PC-9 (cell line): Measurements from ENCODE around the gene DLGAP3. TPM values are rescaled to one million over a fixed set of nuclear protein-coding genes. Genes with fewer than 3 reads are reported as not detected.
"Not testable (repeated sequence)": the region's sequence is repeated elsewhere in the genome, so short reads cannot be mapped to it uniquely, and the experiment has no call there.

Source experiments
- BruUV-seq: library from RNA; stranded (reverse); fragments of 400-500 nt; replicated peaks from 2 replicates; lab custom pipeline; 2021; lab: Mats Ljungman, UMichigan
- CTCF ChIA-PET: fragments of 300-600 bp; sonication (Branson Sonifier 250); formaldehyde crosslinking; loops from one replicate; lab custom pipeline; 2022; ENCODE audit warnings: antibody characterized with exemption; lab: Charles Lee
- POLR2A ChIA-PET: fragments of 300-600 bp; sonication (Branson Sonifier 250); formaldehyde crosslinking; loops from one replicate; lab custom pipeline; 2022; ENCODE audit warnings: antibody characterized with exemption; ENCODE audit not compliant: unreplicated experiment; lab: Charles Lee
- DNase-seq, 2 experiments: peaks; one replicate each; pipeline versions ENCODE4 v3.0.0 to v3.0.0-alpha.2; 2015 to 2022; ENCODE audit warnings: mixed read lengths in 1 of 2
- H2AFZ ChIP-seq: fragments of 200-600 bp; sonication (generic); 2 replicates; pipeline ENCODE4 v1.8.1; 2017; ENCODE audit warnings: antibody characterized with exemption
- H3F3A ChIP-seq: fragments of 200-600 bp; sonication (generic); 2 replicates; pipeline ENCODE4 v1.8.1; 2017; ENCODE audit warnings: antibody characterized with exemption, mild to moderate bottlenecking, low read depth; ENCODE audit not compliant: insufficient read depth
- H3K27ac ChIP-seq: fragments of 200-600 bp; sonication (generic); 2 replicates; pipeline ENCODE4 v1.6.1; 2016; ENCODE audit warnings: mixed run types
- H3K27me3 ChIP-seq: fragments of 200-600 bp; sonication (generic); 2 replicates; pipeline ENCODE4 v1.6.1; 2016; ENCODE audit warnings: low read depth, mixed run types; ENCODE audit not compliant: insufficient read depth
- H3K36me3 ChIP-seq: fragments of 200-600 bp; sonication (generic); 2 replicates; pipeline ENCODE4 v1.6.1; 2016; ENCODE audit warnings: low read depth, mixed run types
- H3K4me1 ChIP-seq: fragments of 200-600 bp; sonication (generic); replicated peaks from 2 replicates; pipeline ENCODE4 v1.6.1; 2016; ENCODE audit warnings: mixed run types; ENCODE audit not compliant: insufficient read depth
- H3K4me2 ChIP-seq: fragments of 200-600 bp; sonication (generic); 2 replicates; pipeline ENCODE4 v1.6.1; 2017; ENCODE audit warnings: mixed run types
- H3K4me3 ChIP-seq: fragments of 200-600 bp; sonication (generic); 2 replicates; pipeline ENCODE4 v1.6.1; 2016; ENCODE audit warnings: mixed run types
- H3K79me2 ChIP-seq: fragments of 200-600 bp; sonication (generic); 2 replicates; pipeline ENCODE4 v1.6.1; 2017; ENCODE audit warnings: low read depth, mixed run types
- H3K9me2 ChIP-seq: fragments of 200-600 bp; sonication (generic); 2 replicates; pipeline ENCODE4 v1.8.1; 2017; ENCODE audit warnings: mild to moderate bottlenecking; ENCODE audit not compliant: insufficient read depth
- H3K9me3 ChIP-seq: fragments of 200-600 bp; sonication (generic); 2 replicates; pipeline ENCODE4 v1.8.1; 2016; ENCODE audit warnings: low read depth; ENCODE audit not compliant: insufficient read depth
- H4K20me1 ChIP-seq: fragments of 200-600 bp; sonication (generic); 2 replicates; pipeline ENCODE4 v1.8.1; 2017; ENCODE audit not compliant: insufficient read depth
- EZH2 ChIP-seq: fragments of 200-600 bp; sonication (generic); IDR thresholded peaks from 2 replicates; pipeline ENCODE4 v1.8.0; 2017; ENCODE audit warnings: antibody characterized with exemption, low read depth
- intact Hi-C: fragments of 100-400 bp; cut with micrococcal nuclease; formaldehyde crosslinking; loops from one replicate; pipeline ENCODE4 v1.10.0; 2022; ENCODE audit not compliant: unreplicated experiment
- total RNA-seq: library from RNA; stranded (reverse); gene quantifications from 2 replicates; pipeline ENCODE4 v1.2.3, GENCODE V29; 2021
- TF ChIP-seq, protein P1 (sequence below): fragments of 200-600 bp; sonication (generic); conservative IDR thresholded peaks from 2 replicates; pipeline ENCODE4 v1.6.1; 2017; ENCODE audit warnings: mixed run types, antibody characterized with exemption, mild to moderate bottlenecking, moderate library complexity

Gene DLGAP3
- total RNA-seq, 1 experiment from 2014 or later: not detected

DNA sequence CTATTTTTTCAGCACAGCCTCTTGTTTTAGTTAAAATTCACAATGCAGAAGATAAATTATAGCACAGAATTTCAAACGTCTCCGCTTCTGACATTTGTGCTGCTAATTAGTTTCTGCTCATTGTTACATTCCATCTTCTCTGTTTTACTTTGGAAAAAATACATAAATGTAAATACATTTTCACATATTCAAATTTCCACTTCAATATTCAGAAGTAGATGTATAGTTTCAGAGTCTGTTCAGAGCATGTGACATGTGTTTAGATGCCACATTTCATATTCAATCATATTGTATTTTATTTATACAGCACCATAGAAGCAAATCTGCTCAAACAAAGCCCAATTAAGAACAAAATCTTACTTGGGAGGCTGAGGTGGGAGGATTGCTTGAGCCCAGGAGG lies 36.1 kb upstream of the DLGAP3 start:
- TF ChIP-seq, protein P1, sequence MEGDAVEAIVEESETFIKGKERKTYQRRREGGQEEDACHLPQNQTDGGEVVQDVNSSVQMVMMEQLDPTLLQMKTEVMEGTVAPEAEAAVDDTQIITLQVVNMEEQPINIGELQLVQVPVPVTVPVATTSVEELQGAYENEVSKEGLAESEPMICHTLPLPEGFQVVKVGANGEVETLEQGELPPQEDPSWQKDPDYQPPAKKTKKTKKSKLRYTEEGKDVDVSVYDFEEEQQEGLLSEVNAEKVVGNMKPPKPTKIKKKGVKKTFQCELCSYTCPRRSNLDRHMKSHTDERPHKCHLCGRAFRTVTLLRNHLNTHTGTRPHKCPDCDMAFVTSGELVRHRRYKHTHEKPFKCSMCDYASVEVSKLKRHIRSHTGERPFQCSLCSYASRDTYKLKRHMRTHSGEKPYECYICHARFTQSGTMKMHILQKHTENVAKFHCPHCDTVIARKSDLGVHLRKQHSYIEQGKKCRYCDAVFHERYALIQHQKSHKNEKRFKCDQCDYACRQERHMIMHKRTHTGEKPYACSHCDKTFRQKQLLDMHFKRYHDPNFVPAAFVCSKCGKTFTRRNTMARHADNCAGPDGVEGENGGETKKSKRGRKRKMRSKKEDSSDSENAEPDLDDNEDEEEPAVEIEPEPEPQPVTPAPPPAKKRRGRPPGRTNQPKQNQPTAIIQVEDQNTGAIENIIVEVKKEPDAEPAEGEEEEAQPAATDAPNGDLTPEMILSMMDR: no peak
- no peak for TF ChIP-seq EZH2
- H2AFZ ChIP-seq: no peak overlapping the region
- H3K27me3 ChIP-seq: peaks cover 48% of the 10 kb centered on the region
- H3F3A ChIP-seq: 0 out of 2 replicates have a peak, but pooled peaks cover 3% of the 10 kb centered on the region
- H3K79me2 ChIP-seq: no peaks in the 10 kb centered on the region
- intact Hi-C loops: no loop called here
- no peak overlapping the region for H3K4me2 ChIP-seq
- no peaks in the 10 kb centered on the region for H4K20me1 ChIP-seq
- BruUV-seq: no TSS peak
- H3K9me2 ChIP-seq: no peaks in the 10 kb centered on the region
- no peak overlapping the region for H3K27ac ChIP-seq
- POLR2A ChIA-PET: no interaction called here
- H3K4me1 ChIP-seq: no peaks in the 10 kb centered on the region
- CTCF ChIA-PET: no interaction called here
- 0 out of 2 replicates have a peak, but pooled peaks cover 6% of the 10 kb centered on the region for H3K9me3 ChIP-seq
- DNase-seq: no peak
- H3K4me3 ChIP-seq: no peak overlapping the region
- no peaks in the 10 kb centered on the region for H3K36me3 ChIP-seq

DNA sequence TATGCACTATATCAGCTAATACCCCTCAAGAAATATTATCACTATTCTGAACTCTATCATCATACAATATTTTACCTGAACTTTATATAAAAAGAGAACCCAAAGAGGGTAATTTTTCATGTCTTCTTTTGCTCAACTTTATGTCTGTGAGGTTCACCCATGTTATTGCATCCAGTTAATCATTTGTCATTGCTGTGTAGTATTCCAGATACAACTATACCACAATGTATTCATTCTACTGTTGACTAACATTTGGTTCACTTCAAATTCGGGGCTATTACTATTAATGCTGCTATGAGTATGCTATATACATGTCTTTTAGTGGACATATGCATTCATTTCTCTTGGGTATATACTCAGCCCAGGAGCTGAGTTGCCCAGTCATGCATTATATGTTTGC lies 21.0 kb upstream of the DLGAP3 start:
- intact Hi-C loops: no loop called here
- no peak for TF ChIP-seq EZH2
- TF ChIP-seq, protein P1: no peak
- Histone ChIP-seq H3K4me1 (no peaks in the 10 kb centered on the region), H3K4me3 (no peak overlapping the region), H3K4me2 (no peak overlapping the region), H3K9me2 (no peaks in the 10 kb centered on the region), H3K9me3 (no peaks in the 10 kb centered on the region), H4K20me1 (no peaks in the 10 kb centered on the region), H3K27me3 (peaks cover 73% of the 10 kb centered on the region), H2AFZ (no peak overlapping the region), H3K36me3 (no peaks in the 10 kb centered on the region), H3K79me2 (no peaks in the 10 kb centered on the region), H3K27ac (no peak overlapping the region), H3F3A (no peaks in the 10 kb centered on the region)
- POLR2A ChIA-PET: no interaction called here
- CTCF ChIA-PET: no interaction called here
- no peak for DNase-seq
- BruUV-seq: no TSS peak

DNA sequence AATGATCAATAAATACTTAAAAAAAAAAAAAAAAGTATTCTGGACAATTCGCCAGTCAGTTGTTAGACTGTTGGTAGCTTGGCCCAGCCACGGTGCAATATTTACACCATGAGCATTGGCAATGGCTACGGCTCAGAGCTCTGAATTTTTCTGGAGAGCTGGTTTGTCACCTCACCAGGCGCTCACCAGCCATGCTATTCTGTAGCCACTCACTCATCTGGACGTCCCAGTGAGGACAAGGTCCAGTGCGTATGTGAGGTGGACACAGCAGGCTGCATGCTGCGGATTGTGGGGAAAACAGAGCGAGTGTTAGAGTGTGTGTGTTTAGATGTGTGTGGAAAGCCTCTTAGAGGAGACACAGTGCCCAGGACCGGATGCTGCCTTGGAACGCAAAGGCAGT lies 19.3 kb upstream of the DLGAP3 start:
- CTCF ChIA-PET, H2AFZ ChIP-seq, H3K4me2 ChIP-seq, H3K27ac ChIP-seq, POLR2A ChIA-PET, BruUV-seq, DNase-seq, H3K36me3 ChIP-seq, H3K9me2 ChIP-seq, H3K4me1 ChIP-seq, H3K9me3 ChIP-seq, H3F3A ChIP-seq, H4K20me1 ChIP-seq, H3K79me2 ChIP-seq, H3K4me3 ChIP-seq, intact Hi-C loops: not testable (repeated sequence)
- H3K27me3 ChIP-seq: peaks cover 76% of the 10 kb centered on the region

DNA sequence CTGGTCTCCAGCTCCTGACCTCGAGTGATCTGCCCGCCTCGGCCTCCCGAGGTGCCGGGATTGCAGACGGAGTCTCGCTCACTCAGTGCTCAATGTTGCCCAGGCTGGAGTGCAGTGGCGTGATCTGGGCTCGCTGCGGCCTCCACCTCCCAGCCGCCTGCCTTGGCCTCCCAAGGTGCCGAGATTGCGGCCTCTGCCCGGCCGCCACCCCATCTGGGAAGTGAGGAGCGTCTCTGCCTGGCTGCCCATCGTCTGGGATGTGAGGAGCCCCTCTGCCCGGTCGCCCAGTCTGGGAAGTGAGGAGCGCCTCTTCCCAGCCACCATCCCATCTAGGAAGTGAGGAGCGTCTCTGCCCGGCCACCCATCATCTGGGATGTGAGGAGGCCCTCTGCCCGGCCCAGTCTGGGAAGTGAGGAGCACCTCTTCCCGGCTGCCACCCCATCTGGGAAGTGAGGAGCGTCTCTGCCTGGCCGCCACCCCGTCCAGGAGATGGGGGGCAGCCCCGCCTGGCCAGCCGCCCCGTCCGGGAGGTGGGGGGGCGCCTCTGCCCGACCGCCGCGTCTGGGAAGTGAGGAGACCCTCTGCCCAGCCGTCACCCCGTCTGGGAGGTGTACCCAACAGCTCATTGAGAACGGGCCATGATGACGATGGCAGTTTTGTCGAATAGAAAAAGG lies 18.3 kb upstream of the DLGAP3 start:
- CTCF ChIA-PET, H3F3A ChIP-seq: not testable (repeated sequence)

More for the DNA sequence above, 18.3 kb upstream of the DLGAP3 start:
- H3K27ac ChIP-seq, H3K36me3 ChIP-seq, H3K4me1 ChIP-seq, intact Hi-C loops, BruUV-seq, H3K79me2 ChIP-seq, H3K4me2 ChIP-seq, H4K20me1 ChIP-seq, H3K9me3 ChIP-seq, H3K9me2 ChIP-seq, DNase-seq, POLR2A ChIA-PET, H3K4me3 ChIP-seq, H2AFZ ChIP-seq: not testable (repeated sequence)
- H3K27me3 ChIP-seq: peaks cover 79% of the 10 kb centered on the region
